Measurements from ENCODE around the gene SLC6A17. TPM values are rescaled to one million over a fixed set of nuclear protein-coding genes. Genes with fewer than 3 reads are reported as not detected.

SLC6A17 gene
- total and polyA plus RNA-seq, 12 donors: 0.06 to 0.45 (median 0.16) TPM; not detected in 4

DNA sequence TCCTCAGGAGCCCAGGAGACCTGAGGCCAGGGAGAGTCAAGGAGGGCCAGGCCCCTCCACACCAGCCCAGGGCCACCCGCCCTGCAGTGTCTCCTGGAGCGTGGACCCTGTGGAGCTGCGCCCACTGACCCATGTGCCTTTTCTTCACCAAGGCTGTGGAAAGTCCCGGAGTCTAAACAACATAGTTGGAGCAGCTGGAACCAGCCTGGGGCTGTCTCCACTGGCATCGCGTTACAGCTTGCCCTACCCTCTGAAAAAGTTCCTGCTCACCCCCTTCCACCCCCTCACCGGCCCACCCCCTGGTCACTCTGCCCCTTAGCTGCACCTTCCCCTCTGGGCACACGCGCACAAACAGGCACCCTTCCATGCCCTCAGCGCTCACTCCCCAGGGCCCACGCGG lies 78.1 kb downstream of the SLC6A17 start:
- H3K9me3 ChIP-seq: peaks cover 0 to 13% (median 0%) of the 10 kb centered on the region in 11 donors
- TF ChIP-seq, protein P1, sequence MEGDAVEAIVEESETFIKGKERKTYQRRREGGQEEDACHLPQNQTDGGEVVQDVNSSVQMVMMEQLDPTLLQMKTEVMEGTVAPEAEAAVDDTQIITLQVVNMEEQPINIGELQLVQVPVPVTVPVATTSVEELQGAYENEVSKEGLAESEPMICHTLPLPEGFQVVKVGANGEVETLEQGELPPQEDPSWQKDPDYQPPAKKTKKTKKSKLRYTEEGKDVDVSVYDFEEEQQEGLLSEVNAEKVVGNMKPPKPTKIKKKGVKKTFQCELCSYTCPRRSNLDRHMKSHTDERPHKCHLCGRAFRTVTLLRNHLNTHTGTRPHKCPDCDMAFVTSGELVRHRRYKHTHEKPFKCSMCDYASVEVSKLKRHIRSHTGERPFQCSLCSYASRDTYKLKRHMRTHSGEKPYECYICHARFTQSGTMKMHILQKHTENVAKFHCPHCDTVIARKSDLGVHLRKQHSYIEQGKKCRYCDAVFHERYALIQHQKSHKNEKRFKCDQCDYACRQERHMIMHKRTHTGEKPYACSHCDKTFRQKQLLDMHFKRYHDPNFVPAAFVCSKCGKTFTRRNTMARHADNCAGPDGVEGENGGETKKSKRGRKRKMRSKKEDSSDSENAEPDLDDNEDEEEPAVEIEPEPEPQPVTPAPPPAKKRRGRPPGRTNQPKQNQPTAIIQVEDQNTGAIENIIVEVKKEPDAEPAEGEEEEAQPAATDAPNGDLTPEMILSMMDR (IDR thresholded peaks at IDR 0.05): no peak
- DNase-seq: no peak
- intact Hi-C loops (cut with DNase I): no loop called here
- H3K36me3 ChIP-seq: peaks cover 0 to 94% (median 11%) of the 10 kb centered on the region in 9 donors
- H3K4me1 ChIP-seq: no peaks in the 10 kb centered on the region
- no peaks in the 10 kb centered on the region for H3K27me3 ChIP-seq
- H3K27ac ChIP-seq: no peak overlapping the region
- ATAC-seq: no peak
- WGBS, 2 donors: 95 to 96% methylated on average over 12 of the region's 12 CpGs
- no peak overlapping the region for H3K4me3 ChIP-seq

DNA sequence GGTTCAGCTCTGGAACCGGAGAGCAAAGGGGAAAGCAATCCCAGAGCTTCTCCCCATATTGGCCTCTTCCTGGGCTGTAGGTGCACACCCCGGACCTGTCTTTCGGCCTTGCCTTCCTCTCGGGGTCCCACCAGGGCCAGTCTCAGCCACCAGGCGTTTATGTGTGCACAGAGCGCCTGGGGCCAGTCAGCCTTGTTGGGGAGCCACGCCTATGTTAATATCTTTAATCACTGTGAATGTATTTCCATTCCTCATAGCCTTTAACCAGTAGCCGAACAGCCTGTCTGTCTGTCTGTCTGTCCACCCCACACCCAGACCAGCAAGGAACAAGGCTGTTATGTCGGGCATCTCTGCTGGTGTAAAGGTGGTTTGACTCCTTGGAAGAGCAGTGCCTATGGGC lies 78.6 kb downstream of the SLC6A17 start:
- 91 to 93% methylated on average over 9 of the region's 9 CpGs for WGBS, 2 donors
- H3K36me3 ChIP-seq: peaks cover 0 to 94% (median 11%) of the 10 kb centered on the region in 9 donors
- H3K4me3 ChIP-seq: no peak overlapping the region
- peaks cover 0 to 13% (median 0%) of the 10 kb centered on the region in 11 donors for H3K9me3 ChIP-seq
- DNase-seq (no peak), ATAC-seq (no peak)
- H3K27me3 ChIP-seq: no peaks in the 10 kb centered on the region
- H3K27ac ChIP-seq: no peak overlapping the region
- intact Hi-C loops (cut with DNase I): no loop called here
- TF ChIP-seq, protein P1 (IDR thresholded peaks at IDR 0.05): no peak
- no peaks in the 10 kb centered on the region for H3K4me1 ChIP-seq

DNA sequence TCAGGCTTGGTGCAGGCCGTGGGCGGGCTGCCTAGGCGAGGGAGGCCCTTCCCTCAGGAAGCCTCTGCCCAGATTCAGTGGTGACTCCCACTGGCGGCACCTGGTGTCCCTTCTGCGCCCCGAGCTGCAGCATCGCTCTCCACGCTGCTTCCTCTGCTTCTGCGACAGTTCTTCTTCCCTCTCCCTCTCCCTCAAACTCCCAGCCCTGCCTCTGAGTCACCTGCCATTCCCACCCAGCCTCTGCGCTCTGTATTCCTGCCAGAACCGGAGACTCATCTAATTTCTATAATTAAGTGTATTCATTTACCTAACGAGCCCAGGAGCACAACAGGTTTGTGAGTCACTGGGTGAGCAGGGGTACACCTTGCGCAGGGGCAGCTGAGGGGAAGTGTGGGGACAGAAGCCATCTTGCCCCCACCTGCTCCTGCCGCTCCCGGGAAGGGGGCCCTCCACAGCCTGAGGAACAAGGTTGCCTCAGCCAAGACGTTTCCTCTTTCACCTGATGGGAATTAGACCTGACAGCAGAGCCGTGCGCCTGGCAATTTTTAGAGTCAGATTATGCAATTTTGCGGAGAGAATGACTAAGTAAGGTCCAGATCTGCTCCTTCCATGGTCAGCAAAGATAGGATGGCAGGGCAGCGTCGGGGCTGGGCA lies 79.2 kb downstream of the SLC6A17 start:
- Histone ChIP-seq H3K36me3 (peaks cover 0 to 88% (median 11%) of the 10 kb centered on the region in 9 donors), H3K4me3 (no peak overlapping the region), H3K9me3 (peaks cover 0 to 13% (median 0%) of the 10 kb centered on the region in 11 donors), H3K4me1 (peaks cover 0 to 3% (median 0%) of the 10 kb centered on the region in 9 donors), H3K27ac (no peak overlapping the region), H3K27me3 (no peaks in the 10 kb centered on the region)
- DNase-seq (no peak), ATAC-seq (no peak)
- TF ChIP-seq, protein P1 (IDR thresholded peaks at IDR 0.05): no peak
- intact Hi-C loops (cut with DNase I): no loop called here
- WGBS, 2 donors: 89 to 93% methylated on average over 21 of the region's 21 CpGs

DNA sequence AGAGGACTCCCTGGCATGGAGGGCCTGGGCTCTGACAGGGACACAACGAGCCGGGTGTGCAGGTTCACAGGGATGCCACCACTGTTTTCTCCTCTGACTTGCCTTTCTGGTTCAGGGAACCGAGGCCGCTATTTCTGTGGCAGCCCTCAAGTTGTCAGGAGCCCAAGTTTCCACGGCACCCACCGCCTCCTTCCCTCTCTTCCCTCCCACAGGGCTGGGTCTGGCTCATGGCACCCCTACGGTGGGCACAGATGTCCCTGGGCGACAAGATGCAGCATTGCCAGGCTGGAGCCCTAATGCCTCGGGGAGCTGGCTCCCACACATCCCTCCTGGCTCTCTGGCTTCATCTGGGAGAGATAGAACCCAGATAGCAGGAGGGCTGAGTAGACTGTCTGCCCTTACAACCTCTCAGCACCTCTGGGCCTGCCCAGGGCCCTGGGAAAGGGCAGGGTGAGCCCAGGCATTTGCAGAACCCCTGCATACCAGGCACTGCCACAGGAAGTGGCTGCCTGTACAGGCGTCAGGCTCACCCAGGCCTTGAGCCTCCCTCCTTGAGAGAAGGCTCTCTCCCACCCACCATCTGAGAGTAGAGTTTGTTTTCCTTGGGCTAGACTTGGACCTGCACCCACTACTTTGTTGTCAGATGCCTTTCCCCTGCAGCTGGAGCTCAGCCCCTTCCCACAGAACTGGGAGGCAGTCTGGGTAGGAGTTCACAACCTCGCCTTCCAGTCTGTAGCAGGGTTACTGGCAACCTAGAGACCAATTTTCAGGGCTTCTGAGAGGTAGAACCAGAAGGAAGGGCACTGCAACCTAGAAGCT lies 80.3 kb downstream of the SLC6A17 start:
- no peak overlapping the region for H3K4me3 ChIP-seq
- H3K4me1 ChIP-seq: peaks cover 0 to 14% (median 11%) of the 10 kb centered on the region in 9 donors
- TF ChIP-seq, protein P1 (IDR thresholded peaks at IDR 0.05): no peak
- DNase-seq (no peak), ATAC-seq (no peak)
- no peak overlapping the region for H3K27ac ChIP-seq
- H3K9me3 ChIP-seq: peaks cover 0 to 13% (median 0%) of the 10 kb centered on the region in 11 donors
- no peaks in the 10 kb centered on the region for H3K27me3 ChIP-seq
- intact Hi-C loops (cut with DNase I): no loop called here
- WGBS, 2 donors: 92 to 93% methylated on average over 11 of the region's 11 CpGs
- H3K36me3 ChIP-seq: peaks cover 0 to 78% (median 11%) of the 10 kb centered on the region in 9 donors

Data from heart right ventricle (tissue), 16 donors.